Body of pancreas (tissue), 4 donors: ENCODE data around the gene UBAC1.

Experiments
- CTCF ChIP-seq, 7 experiments: fragments of 450-650 bp in 4 of 7; fragments of 200-600 bp in 3 of 7; sonication (generic) in 3 of 7; IDR thresholded peaks; one replicate each; pipeline ENCODE4 v1.5.1; 2016 to 2019; ENCODE audit warnings: antibody characterized with exemption in 7 of 7
- POLR2A ChIP-seq, 3 donors: fragments of 450-650 bp; IDR thresholded peaks; one replicate each; pipeline ENCODE4 v1.6.1; 2016; ENCODE audit warnings: antibody characterized with exemption in 3 of 3, mild to moderate bottlenecking in 2 of 3

- TF ChIP-seq POLR2A (IDR thresholded peaks at IDR 0.05) (no peak), CTCF (IDR thresholded peaks at IDR 0.05) (no peak)
Measured at GRCh38 chr9:135959814-135960213, 1.4 kb downstream of the UBAC1 start.
